GM20000 (cell line): ENCODE results near the gene ZSCAN5B.

Experiments
- DNase-seq: peaks from one replicate; pipeline ENCODE4 v3.0.0; 2012; ENCODE audit warnings: low spot score
- TF ChIP-seq, protein P1 (sequence below): IDR thresholded peaks from 2 replicates; pipeline ENCODE4 v1.5.1; 2012; ENCODE audit warnings: mild to moderate bottlenecking, control low read depth; ENCODE audit errors: extremely low read depth, missing control alignments

The ZSCAN5B gene

DNA sequence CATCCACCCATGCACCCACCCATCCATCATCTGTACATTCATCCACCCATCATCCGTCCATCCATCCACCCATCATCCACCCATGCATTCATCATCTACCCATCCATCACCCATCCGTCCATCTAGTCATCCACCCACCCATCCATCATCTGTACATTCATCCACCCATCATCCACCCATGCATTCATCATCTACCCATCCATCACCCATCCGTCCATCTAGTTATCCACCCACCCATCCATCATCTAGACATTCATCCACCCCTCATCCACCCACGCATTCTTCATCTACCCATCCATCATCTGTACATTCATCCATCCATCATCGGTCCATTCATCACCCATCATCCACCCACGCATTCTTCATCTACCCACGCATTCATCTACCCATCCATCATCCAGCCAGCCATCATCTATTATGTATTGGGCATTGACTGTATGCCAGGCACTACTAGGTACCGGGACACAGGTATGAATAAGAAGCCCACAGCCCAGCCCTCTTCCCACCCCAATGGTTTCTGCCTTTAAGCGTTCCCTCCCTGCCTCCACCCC, 38.5 kb downstream of the ZSCAN5B start:
- DNase-seq, result no peak
- TF ChIP-seq, protein P1, sequence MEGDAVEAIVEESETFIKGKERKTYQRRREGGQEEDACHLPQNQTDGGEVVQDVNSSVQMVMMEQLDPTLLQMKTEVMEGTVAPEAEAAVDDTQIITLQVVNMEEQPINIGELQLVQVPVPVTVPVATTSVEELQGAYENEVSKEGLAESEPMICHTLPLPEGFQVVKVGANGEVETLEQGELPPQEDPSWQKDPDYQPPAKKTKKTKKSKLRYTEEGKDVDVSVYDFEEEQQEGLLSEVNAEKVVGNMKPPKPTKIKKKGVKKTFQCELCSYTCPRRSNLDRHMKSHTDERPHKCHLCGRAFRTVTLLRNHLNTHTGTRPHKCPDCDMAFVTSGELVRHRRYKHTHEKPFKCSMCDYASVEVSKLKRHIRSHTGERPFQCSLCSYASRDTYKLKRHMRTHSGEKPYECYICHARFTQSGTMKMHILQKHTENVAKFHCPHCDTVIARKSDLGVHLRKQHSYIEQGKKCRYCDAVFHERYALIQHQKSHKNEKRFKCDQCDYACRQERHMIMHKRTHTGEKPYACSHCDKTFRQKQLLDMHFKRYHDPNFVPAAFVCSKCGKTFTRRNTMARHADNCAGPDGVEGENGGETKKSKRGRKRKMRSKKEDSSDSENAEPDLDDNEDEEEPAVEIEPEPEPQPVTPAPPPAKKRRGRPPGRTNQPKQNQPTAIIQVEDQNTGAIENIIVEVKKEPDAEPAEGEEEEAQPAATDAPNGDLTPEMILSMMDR, result no peak

DNA sequence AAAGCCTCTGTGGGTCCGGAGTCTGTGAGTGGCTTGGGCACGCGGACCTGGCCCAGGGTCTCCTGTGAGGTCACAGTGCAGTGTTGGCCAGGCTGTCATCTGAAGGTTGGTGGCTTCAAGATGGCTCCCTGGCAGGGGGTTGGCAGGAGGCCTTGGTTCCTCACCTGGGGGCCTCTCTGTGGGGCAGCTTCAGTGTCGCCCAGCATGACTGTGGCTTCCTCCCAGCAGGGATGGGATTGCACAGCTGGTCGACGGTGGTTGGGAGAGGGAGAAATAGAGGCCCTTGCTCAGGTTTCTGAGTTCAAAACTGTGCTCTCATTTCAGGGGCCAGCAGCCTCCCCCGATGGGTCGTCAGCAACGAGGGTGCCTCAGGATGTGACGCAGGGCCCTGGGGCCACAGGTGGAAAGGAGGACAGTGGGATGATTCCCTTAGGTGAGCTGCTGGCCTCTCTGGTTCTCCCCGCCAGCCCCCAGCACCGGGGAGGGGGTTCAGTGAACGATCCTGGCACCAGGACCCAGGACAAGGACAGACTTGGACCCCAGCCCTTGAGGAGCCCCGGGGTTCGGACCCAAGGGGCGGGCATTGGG, 39.3 kb downstream of the ZSCAN5B start:
- TF ChIP-seq, protein P1, result no peak
- DNase-seq, result no peak

DNA sequence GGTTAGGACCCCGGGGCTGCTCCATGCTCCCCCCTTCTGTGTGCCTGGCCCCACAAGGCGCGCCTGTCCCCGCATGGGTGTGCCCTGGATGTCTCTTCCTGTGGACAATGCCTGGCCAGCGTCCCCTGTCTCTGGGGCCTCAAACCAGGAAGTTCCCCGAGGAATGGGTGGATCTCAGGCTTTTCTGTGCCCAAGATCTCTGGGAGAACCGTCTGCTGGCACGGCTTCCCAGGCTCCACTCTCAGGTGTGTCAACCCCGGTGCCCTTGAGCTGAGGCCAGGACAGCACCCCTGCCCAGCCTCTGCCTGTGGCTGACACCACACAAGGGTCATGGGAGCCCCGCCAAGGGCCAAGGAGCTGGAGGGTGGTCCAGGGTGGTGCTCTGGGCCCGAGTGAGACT, 40.8 kb downstream of the ZSCAN5B start:
- DNase-seq, result no peak
- TF ChIP-seq, protein P1, result no peak

DNA sequence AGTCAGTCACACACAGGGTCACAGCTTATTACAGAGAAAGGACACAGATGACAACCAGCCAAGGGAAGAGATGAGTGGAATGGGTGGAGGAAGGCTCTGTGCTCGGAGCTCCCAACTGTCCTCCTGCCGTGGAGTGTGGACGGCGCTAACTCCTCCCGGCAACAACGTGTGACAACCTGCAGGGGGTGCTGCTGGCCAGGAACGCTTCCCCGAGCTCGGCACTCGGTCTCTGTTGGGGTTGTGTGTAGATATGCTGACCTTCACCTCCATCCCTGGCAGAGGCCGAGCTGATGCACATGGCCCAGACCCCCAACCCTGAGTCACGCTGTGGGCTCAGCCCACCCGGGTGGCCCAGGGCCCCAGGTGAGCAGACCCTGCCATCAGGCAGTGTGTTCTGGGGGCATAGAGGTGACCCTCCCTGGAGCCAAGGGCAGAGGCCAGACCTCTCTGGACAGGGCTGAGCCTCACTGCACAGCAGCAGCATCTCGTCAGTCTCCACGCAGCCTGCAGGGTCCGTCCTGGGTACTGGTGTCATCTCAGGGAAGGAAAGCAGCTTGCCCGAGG, 42.4 kb downstream of the ZSCAN5B start:
- TF ChIP-seq, protein P1, result no peak
- DNase-seq, result no peak

DNA sequence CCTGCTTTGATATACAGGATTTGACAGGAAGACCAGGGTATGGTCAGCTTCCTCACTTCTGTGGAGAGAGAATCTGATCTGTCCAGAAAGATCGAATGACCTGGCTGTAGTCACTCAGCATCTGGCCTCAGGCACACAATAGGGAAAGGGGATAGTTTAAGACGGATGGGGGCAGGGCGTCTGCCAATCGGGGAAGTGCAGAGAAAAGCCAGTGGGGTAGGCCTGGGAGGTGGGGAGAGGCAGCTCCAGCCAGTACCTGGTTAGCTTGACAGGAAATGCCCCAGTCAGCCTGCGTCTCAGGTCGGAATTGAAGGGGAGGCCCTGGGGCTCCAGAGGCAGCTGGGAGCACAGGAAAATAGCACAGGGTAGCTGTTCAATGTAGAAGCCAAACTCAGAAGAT, 44.1 kb downstream of the ZSCAN5B start:
- TF ChIP-seq, protein P1, result no peak
- DNase-seq, result no peak

DNA sequence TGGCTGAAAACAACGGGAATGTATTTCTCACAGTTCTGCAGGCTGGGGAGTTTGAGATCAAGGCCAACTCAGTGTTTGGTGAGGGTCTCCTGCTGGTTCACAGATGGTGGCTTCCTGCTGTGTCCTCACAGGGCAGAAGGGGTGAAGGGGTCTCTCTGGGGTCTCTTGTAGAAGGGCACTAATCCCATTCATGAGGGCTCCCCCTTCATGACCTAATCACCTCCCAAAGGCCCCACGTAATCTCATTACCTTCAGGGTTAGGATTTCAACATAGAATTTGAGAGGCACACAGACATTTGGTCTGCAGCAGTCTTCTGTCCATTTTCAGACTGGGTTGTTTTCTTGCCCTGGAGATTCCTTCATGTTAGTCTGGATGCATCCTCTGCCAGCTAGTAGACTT, 44.9 kb downstream of the ZSCAN5B start:
- TF ChIP-seq, protein P1, result no peak
- no peak for DNase-seq

DNA sequence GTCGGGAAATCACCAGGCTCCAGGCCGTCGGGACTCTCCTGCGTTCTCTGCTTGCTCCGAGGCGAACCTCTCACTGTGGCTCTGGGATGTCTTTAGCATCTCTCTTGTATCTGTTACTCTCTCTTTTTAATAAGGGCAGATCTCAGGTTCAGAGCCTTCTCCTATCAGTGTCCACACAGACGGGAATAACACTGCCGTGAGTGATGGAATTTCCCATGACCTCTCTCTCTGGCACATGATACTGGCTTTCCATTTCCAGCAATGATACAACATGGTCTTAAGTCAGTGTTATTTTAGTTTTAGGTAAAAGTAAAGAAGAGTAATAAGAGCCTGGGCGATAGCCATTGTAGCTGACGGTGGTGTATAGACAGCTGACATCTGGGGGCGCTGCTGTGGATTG, 47.2 kb downstream of the ZSCAN5B start:
- no peak for DNase-seq
- TF ChIP-seq, protein P1, result no peak
